Glutamatergic neuron (in vitro differentiated cells): ENCODE results near the gene SFTA2. TPM values are rescaled to one million over a fixed set of nuclear protein-coding genes. Genes with fewer than 3 reads are reported as not detected.
"Not testable (repeated sequence)": the region's sequence is repeated elsewhere in the genome, so short reads cannot be mapped to it uniquely, and the experiment has no call there.

Experiments
- DNase-seq: peaks from one replicate; pipeline ENCODE4 v3.0.0; 2022
- H3K27ac Mint-ChIP-seq: one replicate; pipeline ENCODE4 v1.8.0; 2020; ENCODE audit warnings: mild to moderate bottlenecking, mixed read lengths, inconsistent platforms; ENCODE audit not compliant: unreplicated experiment
- H3K27me3 Mint-ChIP-seq: one replicate; pipeline ENCODE4 v1.8.0; 2020; ENCODE audit warnings: mild to moderate bottlenecking, moderate library complexity, mixed read lengths, inconsistent platforms; ENCODE audit not compliant: unreplicated experiment
- H3K36me3 Mint-ChIP-seq: one replicate; pipeline ENCODE4 v1.8.0; 2020; ENCODE audit warnings: mild to moderate bottlenecking, mixed read lengths, inconsistent platforms; ENCODE audit not compliant: unreplicated experiment
- H3K4me1 Mint-ChIP-seq: one replicate; pipeline ENCODE4 v1.8.0; 2020; ENCODE audit warnings: mild to moderate bottlenecking, low read depth, mixed read lengths, inconsistent platforms; ENCODE audit not compliant: unreplicated experiment
- H3K4me3 Mint-ChIP-seq: one replicate; pipeline ENCODE4 v1.8.0; 2020; ENCODE audit warnings: mild to moderate bottlenecking, mixed read lengths, inconsistent platforms; ENCODE audit not compliant: unreplicated experiment
- H3K9me3 Mint-ChIP-seq: one replicate; pipeline ENCODE4 v1.8.0; 2020; ENCODE audit warnings: mild to moderate bottlenecking, moderate library complexity, mixed read lengths, inconsistent platforms; ENCODE audit not compliant: unreplicated experiment
- total RNA-seq: library from RNA; stranded (reverse); fragmentation: NEBNext Ultra II Directional; extraction: Animal tissue kit (Norgen Biotek cat#: 25700); gene quantifications from one replicate; pipeline ENCODE4 v1.2.1, GENCODE V29; 2021; ENCODE audit not compliant: unreplicated experiment
- TF ChIP-seq, protein P1 (sequence below): fragments of 200-600 bp; sonication (generic); IDR thresholded peaks from one replicate; pipeline ENCODE4 v1.5.0; 2021; ENCODE audit not compliant: partially characterized antibody, unreplicated experiment

The SFTA2 gene
- total RNA-seq, 1 donor from 2014 or later: not detected

DNA sequence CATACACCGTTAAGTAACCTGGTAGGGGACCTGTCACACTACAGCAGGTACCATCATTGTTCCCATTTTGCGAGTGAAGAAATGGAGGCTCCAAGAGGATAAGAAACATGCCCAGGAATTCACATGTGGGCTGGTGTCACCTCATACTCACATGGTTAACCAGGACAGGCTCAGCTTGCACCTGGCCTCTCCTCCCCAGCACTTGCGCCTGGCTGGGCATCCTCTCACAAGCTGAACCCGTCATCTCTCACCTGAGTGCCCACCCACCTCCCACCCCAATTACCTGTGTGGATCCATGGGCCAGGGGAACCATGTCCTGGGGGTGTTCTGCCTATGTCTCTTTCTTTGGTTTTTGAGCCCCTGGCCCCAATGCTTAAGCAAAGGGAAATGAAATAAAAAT lies 1.5 kb downstream of the SFTA2 start:
- Mint-ChIP-seq H3K9me3 (peaks cover 5% of the 10 kb centered on the region), H3K4me3 (no peak overlapping the region), H3K36me3 (peaks cover 23% of the 10 kb centered on the region), H3K27ac (no peak overlapping the region), H3K27me3 (peaks cover 4% of the 10 kb centered on the region), H3K4me1 (no peaks in the 10 kb centered on the region)
- TF ChIP-seq, protein P1, sequence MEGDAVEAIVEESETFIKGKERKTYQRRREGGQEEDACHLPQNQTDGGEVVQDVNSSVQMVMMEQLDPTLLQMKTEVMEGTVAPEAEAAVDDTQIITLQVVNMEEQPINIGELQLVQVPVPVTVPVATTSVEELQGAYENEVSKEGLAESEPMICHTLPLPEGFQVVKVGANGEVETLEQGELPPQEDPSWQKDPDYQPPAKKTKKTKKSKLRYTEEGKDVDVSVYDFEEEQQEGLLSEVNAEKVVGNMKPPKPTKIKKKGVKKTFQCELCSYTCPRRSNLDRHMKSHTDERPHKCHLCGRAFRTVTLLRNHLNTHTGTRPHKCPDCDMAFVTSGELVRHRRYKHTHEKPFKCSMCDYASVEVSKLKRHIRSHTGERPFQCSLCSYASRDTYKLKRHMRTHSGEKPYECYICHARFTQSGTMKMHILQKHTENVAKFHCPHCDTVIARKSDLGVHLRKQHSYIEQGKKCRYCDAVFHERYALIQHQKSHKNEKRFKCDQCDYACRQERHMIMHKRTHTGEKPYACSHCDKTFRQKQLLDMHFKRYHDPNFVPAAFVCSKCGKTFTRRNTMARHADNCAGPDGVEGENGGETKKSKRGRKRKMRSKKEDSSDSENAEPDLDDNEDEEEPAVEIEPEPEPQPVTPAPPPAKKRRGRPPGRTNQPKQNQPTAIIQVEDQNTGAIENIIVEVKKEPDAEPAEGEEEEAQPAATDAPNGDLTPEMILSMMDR: no peak
- no peak for DNase-seq

DNA sequence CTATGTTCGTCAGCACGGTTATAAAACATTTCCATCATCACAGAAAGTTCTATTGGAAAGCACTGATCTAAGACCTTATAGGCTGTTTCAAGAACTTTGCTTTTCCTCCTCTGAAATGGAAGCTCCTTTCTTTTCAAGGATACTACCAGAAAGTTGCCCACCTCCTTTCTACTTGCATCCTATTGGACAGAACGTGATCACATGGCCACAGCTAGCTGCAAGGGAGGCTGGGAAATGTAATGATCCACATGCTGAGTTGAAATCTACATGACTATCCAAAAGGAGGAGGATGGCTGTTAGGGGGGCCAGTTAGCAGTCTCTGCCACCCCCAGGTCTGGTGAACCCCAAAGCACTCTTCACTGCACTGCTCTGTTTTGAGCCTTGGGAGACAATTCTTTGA lies 3.3 kb downstream of the SFTA2 start:
- no peak for DNase-seq
- Mint-ChIP-seq H3K9me3 (peaks cover under 1% of the 10 kb centered on the region), H3K36me3 (peaks cover 20% of the 10 kb centered on the region), H3K27ac (no peak overlapping the region), H3K27me3 (peaks cover 6% of the 10 kb centered on the region), H3K4me3 (no peak overlapping the region), H3K4me1 (no peaks in the 10 kb centered on the region)
- TF ChIP-seq, protein P1: no peak

DNA sequence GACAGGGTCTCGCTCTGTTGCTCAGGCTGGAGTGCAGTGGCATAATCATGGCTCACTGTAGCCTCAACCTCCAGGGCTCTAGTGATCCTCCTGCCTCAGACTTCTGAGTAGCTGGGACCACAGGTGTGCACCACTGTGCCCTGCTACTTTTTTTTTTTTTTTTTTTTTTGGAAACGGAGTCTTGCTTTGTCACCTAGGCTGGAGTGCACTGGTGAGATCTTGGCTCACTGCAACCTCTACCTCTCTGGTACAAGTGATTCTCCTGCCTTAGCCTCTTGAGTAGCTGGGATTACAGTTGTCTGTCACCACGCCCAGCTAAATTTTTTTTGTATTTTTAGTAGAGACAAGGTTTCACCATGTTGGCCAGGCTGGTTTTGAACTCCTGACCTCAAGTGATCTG lies 4.9 kb downstream of the SFTA2 start:
- H3K27ac Mint-ChIP-seq, H3K4me3 Mint-ChIP-seq, H3K4me1 Mint-ChIP-seq, H3K27me3 Mint-ChIP-seq, H3K9me3 Mint-ChIP-seq, DNase-seq: not testable (repeated sequence)
- H3K36me3 Mint-ChIP-seq: peaks cover 16% of the 10 kb centered on the region

DNA sequence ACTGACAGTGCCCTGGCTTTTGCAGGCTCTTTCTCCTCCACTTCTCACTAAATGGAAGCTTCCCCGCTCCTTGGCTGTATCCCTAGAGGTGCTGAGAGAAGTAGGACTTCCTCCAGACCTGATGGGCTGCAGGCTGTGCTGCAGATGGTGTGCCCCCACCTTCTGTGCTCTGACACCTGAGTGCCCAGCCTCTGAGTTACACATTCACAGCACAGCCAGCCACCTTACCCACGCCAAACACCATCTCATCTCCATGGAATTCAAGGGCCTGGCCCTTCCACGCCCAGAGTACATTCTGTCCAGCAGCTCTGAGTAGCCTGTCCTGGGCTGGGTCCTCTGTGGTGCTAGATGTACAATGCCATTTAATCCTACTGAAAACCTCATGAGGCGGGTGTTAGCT lies 5.3 kb downstream of the SFTA2 start:
- TF ChIP-seq, protein P1: no peak
- Mint-ChIP-seq H3K27ac (no peak overlapping the region), H3K4me1 (no peaks in the 10 kb centered on the region), H3K27me3 (peaks cover 4% of the 10 kb centered on the region), H3K4me3 (no peak overlapping the region), H3K36me3 (peaks cover 16% of the 10 kb centered on the region), H3K9me3 (no peaks in the 10 kb centered on the region)
- DNase-seq: no peak

DNA sequence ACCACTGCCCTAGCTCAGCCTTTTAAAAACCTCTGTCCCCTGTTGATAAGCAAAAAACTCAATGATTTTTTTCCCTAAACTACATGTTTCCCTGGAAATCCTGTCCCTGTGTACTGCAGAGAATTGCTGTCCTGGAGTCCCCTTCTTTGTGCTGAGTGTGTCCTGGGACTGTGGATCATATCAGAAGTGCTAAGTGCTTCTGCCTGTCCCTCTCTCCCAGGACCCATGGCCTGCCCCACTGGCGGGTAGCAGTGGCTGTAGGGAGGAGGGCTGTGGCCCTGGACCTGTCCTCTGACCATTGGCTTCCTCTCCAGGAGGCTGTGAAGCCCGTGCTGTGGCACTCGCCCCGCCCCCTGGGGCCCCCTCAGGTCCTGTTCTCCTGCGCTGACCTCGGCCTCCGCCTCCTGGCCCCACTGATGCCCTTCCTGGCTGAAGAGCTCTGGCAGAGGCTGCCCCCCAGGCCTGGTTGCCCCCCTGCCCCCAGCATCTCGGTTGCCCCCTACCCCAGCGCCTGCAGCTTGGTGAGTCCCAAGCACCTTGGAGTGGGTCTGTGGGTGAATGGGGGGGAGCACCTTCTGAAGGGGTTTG lies 7.8 kb downstream of the SFTA2 start:
- H3K9me3 Mint-ChIP-seq, H3K4me1 Mint-ChIP-seq, DNase-seq, H3K27me3 Mint-ChIP-seq, H3K4me3 Mint-ChIP-seq, H3K27ac Mint-ChIP-seq: not testable (repeated sequence)
- peaks cover 10% of the 10 kb centered on the region for H3K36me3 Mint-ChIP-seq

DNA sequence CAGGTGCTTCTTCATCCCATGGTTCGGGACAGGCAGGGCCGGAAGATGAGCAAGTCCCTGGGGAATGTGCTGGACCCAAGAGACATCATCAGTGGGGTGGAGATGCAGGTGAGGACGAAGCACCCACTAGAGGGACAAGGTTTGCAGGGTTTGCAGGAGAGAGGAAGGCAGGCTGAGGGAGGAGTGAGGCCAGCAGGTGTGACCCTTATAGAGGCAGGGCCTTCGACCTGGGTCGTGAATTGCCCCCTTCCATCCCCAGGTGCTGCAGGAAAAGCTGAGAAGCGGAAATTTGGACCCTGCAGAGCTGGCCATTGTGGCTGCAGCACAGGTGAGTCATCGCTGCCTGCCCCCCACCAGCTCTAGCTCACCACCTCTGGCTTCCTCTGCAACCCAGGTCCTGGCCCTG lies 9.5 kb downstream of the SFTA2 start:
- DNase-seq: no peak
- peaks cover 9% of the 10 kb centered on the region for H3K27me3 Mint-ChIP-seq
- H3K27ac Mint-ChIP-seq: no peak overlapping the region
- TF ChIP-seq, protein P1: no peak
- H3K9me3 Mint-ChIP-seq: no peaks in the 10 kb centered on the region
- H3K4me1 Mint-ChIP-seq: peaks cover 2% of the 10 kb centered on the region
- peaks cover 4% of the 10 kb centered on the region for H3K36me3 Mint-ChIP-seq
- no peak overlapping the region for H3K4me3 Mint-ChIP-seq
